Renal pelvis (tissue), 4 donors: Measurements from ENCODE around the gene SLC35F4. TPM values are rescaled to one million over a fixed set of nuclear protein-coding genes. Genes with fewer than 3 reads are reported as not detected.
A peak's percentile ranks its signal among the peaks of the same experiment; 100 is the strongest.

Source experiments
- DNase-seq: peaks from one replicate; pipeline ENCODE4 v3.0.0-alpha.2; 2013
- polyA plus RNA-seq, 3 donors: library from polyadenylated mRNA; unstranded; fragments of 120-200 nt; gene quantifications; one replicate each; pipeline ENCODE4 v1.2.1, GENCODE V29; 2013; ENCODE audit not compliant: insufficient read length in 3 of 3

Gene SLC35F4
- polyA plus RNA-seq, 3 donors: 3.7 to 4.6 (median 4.0) TPM

DNA sequence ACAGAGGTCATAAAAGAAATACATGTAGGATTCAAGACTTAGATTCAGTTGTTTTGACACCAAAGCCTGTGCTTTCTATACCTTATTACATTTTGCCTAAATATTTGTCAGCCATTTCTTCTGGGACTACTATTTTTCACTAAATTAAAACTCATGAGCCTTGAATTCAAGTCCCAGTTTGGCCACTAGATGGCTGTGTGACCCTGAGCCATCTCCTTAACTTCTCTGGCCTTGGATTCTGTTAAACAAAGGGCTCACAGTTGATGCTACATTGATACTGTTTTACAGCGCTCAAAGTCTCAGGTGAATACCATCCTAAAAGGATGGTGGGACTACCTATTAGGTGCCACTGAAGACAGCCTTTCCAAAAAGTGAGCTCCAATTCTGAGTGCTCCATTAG is 332.7 kb downstream of the SLC35F4 start:
- DNase-seq: peak; percentile 4

DNA sequence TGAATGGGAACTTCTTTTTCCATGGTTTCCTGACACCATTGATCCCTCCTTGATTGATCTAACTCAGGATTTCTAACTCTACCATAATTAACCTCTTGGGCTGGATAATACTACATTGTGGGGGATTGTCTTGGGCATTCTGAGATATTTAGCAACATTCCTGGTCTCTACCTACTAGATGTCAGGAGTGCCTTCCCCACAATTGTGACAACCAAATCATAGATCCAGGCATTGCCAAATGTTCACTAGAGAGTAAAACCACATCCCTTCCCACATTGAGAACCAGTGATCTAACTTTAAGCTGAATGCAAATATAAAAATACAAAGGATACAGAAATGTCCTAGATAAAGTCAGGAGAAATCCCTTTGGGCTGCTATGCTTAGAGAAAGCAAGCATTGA is 335.3 kb downstream of the SLC35F4 start:
- DNase-seq: no peak

- DNase-seq: no peak
Observed at GRCh38 chr14:57526942-57527341, 338.9 kb downstream of the SLC35F4 start.

GRCh38 chr14:57519043-57519442 is 346.8 kb downstream of the SLC35F4 start:
- DNase-seq: no peak
